OCI-LY3 (cell line): ENCODE data around the gene SNX4.

Experiments used
- H2AFZ ChIP-seq: fragments of 200-600, 300-600 bp; shearing (Covaris generic); 2 replicates; pipeline ENCODE4 v1.6.0; 2014; ENCODE audit warnings: antibody characterized with exemption, low read depth, low read length
- H3K27ac ChIP-seq: fragments of 200-600, 300-600 bp; sonication (generic); 2 replicates; pipeline ENCODE4 v1.5.1; 2014; ENCODE audit warnings: mild to moderate bottlenecking, low read length, moderate library complexity, mixed read lengths
- H3K27me3 ChIP-seq: fragments of 200-600, 300-600 bp; sonication (generic); 2 replicates; pipeline ENCODE4 v1.6.1; 2014; ENCODE audit warnings: low read depth, low read length, mixed read lengths
- H3K36me3 ChIP-seq: fragments of 200-600, 300-600 bp; sonication (generic); replicated peaks from 2 replicates; pipeline ENCODE3; 2014; ENCODE audit warnings: low read depth, low read length, mixed read lengths
- H3K4me1 ChIP-seq: fragments of 300-600, 200-600 bp; sonication (generic); 2 replicates; pipeline ENCODE4 v1.6.1; 2014; ENCODE audit warnings: low read length, mixed read lengths
- H3K4me2 ChIP-seq: fragments of 200-600, 300-600 bp; sonication (generic); 2 replicates; pipeline ENCODE4 v1.6.1; 2014; ENCODE audit warnings: low read length, mixed read lengths
- H3K4me3 ChIP-seq: fragments of 300-600, 200-600 bp; sonication (generic); 2 replicates; pipeline ENCODE4 v1.5.1; 2014; ENCODE audit warnings: antibody characterized with exemption, mild to moderate bottlenecking, low read length, moderate library complexity
- H3K79me2 ChIP-seq: fragments of 300-600, 200-600 bp; shearing (Covaris generic); 2 replicates; pipeline ENCODE4 v1.6.1; 2014; ENCODE audit warnings: mild to moderate bottlenecking, low read length, mixed read lengths
- H3K9ac ChIP-seq: fragments of 300-600, 200-600 bp; shearing (Covaris generic); 2 replicates; pipeline ENCODE4 v1.6.0; 2014; ENCODE audit warnings: mild to moderate bottlenecking, low read length, moderate library complexity
- H3K9me3 ChIP-seq: fragments of 200-600, 300-600 bp; shearing (Covaris generic); 2 replicates; pipeline ENCODE4 v1.6.1; 2014; ENCODE audit warnings: low read length, mixed read lengths; ENCODE audit not compliant: insufficient read depth
- H4K20me1 ChIP-seq: fragments of 200-600, 300-600 bp; sonication (generic); 2 replicates; pipeline ENCODE4 v1.6.1; 2016; ENCODE audit warnings: low read length, mixed read lengths; ENCODE audit not compliant: insufficient read depth
- EZH2phosphoT487 ChIP-seq: fragments of 200-600 bp; shearing (Covaris generic); IDR thresholded peaks from 2 replicates; pipeline ENCODE4 v1.6.1; 2018; ENCODE audit warnings: antibody characterized with exemption, mixed run types, low read depth
- TF ChIP-seq, protein P1 (sequence below): fragments of 200-600, 300-600 bp; sonication (generic); IDR thresholded peaks from 2 replicates; pipeline ENCODE4 v1.5.1; 2014; ENCODE audit warnings: antibody characterized with exemption, low read length, low read depth

The SNX4 gene

DNA sequence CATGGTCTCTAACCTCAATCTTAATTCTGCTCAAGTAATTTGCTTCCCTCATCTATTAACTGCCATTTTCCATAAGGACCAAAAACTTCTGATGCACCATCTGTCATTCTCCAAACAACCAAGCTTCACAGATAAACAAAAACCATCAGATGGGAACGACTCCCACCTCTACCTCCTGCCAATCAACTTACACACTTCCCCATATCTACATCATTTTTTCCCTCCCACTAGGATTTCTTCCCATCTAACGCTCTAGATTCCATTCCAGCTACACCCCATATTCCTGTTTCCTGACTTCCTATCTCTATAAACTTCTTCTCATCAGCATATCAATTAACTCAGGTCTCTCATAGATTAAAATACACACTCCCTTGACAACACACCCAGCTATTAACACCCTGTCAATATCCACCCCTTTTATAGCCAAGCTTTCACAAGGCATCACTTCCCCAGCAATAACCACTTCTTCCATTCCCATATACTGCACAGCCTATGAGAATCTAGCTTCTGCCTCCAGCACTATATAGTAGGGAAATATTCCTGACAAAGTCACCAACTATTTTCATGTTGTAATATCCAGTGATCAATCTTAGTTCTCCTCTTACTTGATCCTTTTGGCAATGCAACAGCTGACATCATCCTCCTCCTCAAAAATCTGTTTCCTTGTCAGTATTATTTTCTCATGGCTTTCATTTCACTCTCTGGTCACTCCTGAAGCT lies 39.2 kb downstream of the SNX4 start:
- no peak overlapping the region for H3K4me2 ChIP-seq
- H3K4me3 ChIP-seq = no peak overlapping the region
- no peak overlapping the region for H3K9ac ChIP-seq
- H3K9me3 ChIP-seq = no peaks in the 10 kb centered on the region
- no peaks in the 10 kb centered on the region for H4K20me1 ChIP-seq
- no peak overlapping the region for H3K27ac ChIP-seq
- no peaks in the 10 kb centered on the region for H3K4me1 ChIP-seq
- no peaks in the 10 kb centered on the region for H3K79me2 ChIP-seq
- no peak overlapping the region for H2AFZ ChIP-seq
- TF ChIP-seq EZH2phosphoT487 = no peak
- TF ChIP-seq, protein P1, sequence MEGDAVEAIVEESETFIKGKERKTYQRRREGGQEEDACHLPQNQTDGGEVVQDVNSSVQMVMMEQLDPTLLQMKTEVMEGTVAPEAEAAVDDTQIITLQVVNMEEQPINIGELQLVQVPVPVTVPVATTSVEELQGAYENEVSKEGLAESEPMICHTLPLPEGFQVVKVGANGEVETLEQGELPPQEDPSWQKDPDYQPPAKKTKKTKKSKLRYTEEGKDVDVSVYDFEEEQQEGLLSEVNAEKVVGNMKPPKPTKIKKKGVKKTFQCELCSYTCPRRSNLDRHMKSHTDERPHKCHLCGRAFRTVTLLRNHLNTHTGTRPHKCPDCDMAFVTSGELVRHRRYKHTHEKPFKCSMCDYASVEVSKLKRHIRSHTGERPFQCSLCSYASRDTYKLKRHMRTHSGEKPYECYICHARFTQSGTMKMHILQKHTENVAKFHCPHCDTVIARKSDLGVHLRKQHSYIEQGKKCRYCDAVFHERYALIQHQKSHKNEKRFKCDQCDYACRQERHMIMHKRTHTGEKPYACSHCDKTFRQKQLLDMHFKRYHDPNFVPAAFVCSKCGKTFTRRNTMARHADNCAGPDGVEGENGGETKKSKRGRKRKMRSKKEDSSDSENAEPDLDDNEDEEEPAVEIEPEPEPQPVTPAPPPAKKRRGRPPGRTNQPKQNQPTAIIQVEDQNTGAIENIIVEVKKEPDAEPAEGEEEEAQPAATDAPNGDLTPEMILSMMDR = no peak
- H3K27me3 ChIP-seq = no peaks in the 10 kb centered on the region
- H3K36me3 ChIP-seq = peaks cover 13% of the 10 kb centered on the region

DNA sequence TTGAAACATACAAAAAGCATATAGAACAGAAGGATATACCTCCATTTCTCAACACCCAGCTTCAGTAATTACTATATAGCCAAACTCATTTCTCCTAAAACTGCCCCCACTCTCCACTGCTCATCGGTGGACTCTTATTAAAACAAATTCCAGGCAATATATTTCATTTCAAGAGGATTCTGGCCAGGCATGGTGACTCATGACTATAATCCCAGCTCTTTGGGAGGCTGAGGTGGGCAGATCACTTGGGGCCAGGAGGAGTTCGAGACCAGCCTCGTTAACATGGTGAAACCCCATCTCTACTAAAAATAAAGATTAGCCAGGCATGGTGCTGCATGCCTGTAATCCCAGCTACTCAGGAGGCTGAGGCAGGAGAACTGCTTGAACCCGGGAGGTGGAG lies 40.9 kb downstream of the SNX4 start:
- Histone ChIP-seq H3K27ac (no peak overlapping the region), H3K9ac (no peak overlapping the region), H2AFZ (no peak overlapping the region), H3K4me3 (no peak overlapping the region), H3K79me2 (no peaks in the 10 kb centered on the region), H3K4me2 (no peak overlapping the region), H4K20me1 (no peaks in the 10 kb centered on the region), H3K36me3 (peaks cover 13% of the 10 kb centered on the region), H3K27me3 (no peaks in the 10 kb centered on the region), H3K4me1 (no peaks in the 10 kb centered on the region), H3K9me3 (no peaks in the 10 kb centered on the region)
- TF ChIP-seq EZH2phosphoT487 = no peak
- TF ChIP-seq, protein P1 = no peak

DNA sequence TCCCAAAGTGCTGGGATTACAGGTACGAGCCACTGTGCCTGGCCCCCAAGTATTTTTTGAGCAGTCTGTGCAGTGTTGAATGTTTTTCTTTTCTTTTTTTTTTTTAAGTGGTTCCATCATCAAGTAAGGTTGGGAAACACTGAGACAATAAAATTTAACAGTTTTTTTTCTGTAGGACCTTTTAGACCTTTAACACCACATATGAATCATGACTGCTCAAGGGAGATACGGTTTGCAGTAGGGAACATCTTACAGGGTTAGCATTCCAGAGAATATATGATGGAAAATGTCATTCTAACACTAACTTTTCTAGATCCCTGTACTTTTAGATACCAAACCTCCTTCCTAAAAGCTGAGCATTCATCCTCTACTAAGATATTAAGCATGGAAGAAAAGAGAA lies 41.7 kb downstream of the SNX4 start:
- no peak overlapping the region for H2AFZ ChIP-seq
- TF ChIP-seq, protein P1 = no peak
- TF ChIP-seq EZH2phosphoT487 = no peak
- H3K4me2 ChIP-seq = no peak overlapping the region
- peaks cover 10% of the 10 kb centered on the region for H3K36me3 ChIP-seq
- no peak overlapping the region for H3K9ac ChIP-seq
- no peaks in the 10 kb centered on the region for H4K20me1 ChIP-seq
- H3K27ac ChIP-seq = no peak overlapping the region
- no peaks in the 10 kb centered on the region for H3K27me3 ChIP-seq
- no peaks in the 10 kb centered on the region for H3K79me2 ChIP-seq
- H3K4me3 ChIP-seq = no peak overlapping the region
- no peaks in the 10 kb centered on the region for H3K4me1 ChIP-seq
- no peaks in the 10 kb centered on the region for H3K9me3 ChIP-seq

DNA sequence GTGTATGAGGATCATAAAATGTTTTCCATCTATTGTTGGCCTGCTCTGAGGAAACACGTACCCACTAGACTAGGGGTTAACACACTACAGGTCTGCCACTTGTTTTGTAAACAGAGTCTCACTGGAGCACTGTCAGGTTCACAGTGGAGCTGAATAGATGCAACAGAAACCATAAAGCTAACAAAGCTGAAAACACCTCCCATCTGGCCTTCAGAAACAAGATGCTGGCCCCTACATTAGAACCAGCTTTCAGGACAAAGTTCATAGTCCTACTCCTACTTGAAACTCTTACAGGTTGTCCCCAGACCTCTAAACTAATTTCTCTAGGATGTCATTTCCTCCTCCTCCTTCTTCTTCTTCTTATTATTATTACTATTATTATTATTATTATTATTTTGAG lies 42.3 kb downstream of the SNX4 start:
- no peak overlapping the region for H3K9ac ChIP-seq
- no peaks in the 10 kb centered on the region for H4K20me1 ChIP-seq
- no peak overlapping the region for H3K4me2 ChIP-seq
- no peaks in the 10 kb centered on the region for H3K4me1 ChIP-seq
- H3K79me2 ChIP-seq = no peaks in the 10 kb centered on the region
- no peaks in the 10 kb centered on the region for H3K9me3 ChIP-seq
- no peak overlapping the region for H3K27ac ChIP-seq
- H3K36me3 ChIP-seq = peaks cover 10% of the 10 kb centered on the region
- TF ChIP-seq EZH2phosphoT487 = no peak
- TF ChIP-seq, protein P1 = no peak
- H2AFZ ChIP-seq = no peak overlapping the region
- H3K27me3 ChIP-seq = no peaks in the 10 kb centered on the region
- no peak overlapping the region for H3K4me3 ChIP-seq
